Measurements from ENCODE around the gene LYST. TPM values are rescaled to one million over a fixed set of nuclear protein-coding genes. Genes with fewer than 3 reads are reported as not detected.
A peak's percentile ranks its signal among the peaks of the same experiment; 100 is the strongest.
"Not testable (repeated sequence)": the region's sequence is repeated elsewhere in the genome, so short reads cannot be mapped to it uniquely, and the experiment has no call there.

Gene LYST
- total RNA-seq, 1 donor from 2014 or later = 12.2 TPM

- DNase-seq (ENCODE audit: low spot score) (no peak), ATAC-seq (no peak)
Observed at GRCh38 chr1:235776396-235776795, 90.3 kb downstream of the LYST start.

DNA sequence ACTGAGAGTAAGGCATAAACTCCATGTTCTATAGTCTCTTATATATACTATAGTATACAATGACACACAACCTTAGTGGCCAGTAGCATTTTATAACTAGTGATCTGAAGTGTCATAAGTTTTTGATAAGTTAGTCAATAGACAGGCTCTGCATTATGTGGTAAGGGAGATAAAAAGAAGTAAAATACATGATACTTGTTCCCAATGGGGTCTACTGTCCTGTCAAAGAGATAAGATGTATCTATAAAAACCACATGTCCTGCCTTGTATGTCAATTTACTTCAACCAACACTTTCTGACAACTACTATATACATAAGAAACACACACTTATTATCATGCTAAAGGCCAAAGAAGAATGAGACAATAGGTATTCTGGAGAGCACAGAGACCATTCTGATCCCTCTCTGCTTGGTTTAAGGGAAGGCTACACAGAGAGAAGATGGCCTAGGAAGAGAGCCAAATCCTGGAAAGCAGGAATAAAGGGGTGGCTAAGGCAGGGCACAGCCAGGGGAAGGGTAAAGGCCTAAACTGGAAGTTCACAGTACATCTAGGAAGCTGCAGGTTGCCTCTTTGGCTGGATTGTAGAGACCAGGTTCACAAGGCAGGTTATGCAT is 91.4 kb downstream of the LYST start:
- DNase-seq (ENCODE audit: low spot score) (no peak), ATAC-seq (no peak)

DNA sequence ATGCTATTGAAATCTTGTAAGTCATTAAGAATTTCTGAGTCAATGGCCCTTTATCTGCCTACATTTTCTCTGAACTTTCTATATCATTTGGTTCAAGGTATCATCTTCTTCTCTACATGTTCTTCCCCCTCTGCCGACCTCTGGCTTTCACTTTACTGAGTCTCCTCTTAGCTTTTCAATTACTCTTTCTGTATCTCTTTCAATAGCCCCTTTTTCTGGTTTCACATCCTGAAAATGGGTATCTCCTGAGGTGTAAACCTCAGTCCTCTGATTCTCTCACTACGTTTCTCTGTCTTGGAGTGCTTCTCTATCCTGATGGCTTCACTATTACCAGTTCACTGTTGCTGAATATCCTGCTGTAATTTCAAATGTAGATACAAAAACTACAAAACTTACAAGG is 98.9 kb downstream of the LYST start:
- ATAC-seq = no peak

GRCh38 chr1:235766794-235767285 is 99.9 kb downstream of the LYST start:
- DNase-seq (ENCODE audit: low spot score) (no peak), ATAC-seq (no peak)

More for the DNA sequence above, 98.9 kb downstream of the LYST start:
- DNase-seq (ENCODE audit: low spot score) = no peak

- ATAC-seq (no peak), DNase-seq (ENCODE audit: low spot score) (no peak)
Observed at GRCh38 chr1:235763962-235764361, 102.7 kb downstream of the LYST start.

DNA sequence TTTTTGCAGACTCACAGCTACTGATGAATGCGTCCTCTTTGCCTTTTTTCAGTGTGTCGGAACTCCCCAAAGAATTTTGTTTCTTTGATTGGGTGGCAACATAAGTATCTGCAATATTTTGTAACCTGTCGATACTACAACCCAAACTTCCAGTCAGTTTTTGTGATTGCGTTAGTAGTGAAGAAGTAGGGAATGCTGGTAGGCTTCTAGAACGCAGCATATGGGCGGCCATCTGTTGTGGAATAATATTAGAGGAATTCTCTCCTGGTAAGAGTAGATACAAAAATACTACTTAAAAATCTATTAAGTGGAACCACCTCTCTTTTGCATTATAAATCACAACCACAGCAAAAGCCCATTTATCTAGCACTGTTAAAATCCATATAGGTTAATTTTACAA is 107.4 kb downstream of the LYST start:
- no peak for ATAC-seq
- DNase-seq (ENCODE audit: low spot score) = no peak

DNA sequence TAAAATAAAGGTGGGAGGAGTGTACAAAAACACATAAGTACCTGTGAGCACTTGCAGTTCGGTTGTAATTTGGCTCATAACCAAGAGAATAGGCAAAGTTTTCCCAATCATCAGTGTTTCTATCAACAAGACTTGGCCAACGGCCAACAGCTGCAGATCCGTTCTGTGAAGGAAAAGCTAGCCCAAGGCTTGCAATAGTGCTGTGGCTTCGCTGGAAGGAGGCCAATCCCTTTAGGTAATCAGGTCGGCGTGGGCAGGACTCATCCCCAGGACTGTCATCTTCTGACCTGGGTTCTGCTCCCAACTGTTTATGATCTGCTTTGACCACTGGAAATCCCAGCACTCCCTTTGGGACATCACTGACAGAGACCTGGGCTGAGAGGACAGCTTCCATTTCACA is 107.8 kb downstream of the LYST start:
- peak; percentile 54 for DNase-seq (ENCODE audit: low spot score)
- peak; percentile 75 for ATAC-seq

DNA sequence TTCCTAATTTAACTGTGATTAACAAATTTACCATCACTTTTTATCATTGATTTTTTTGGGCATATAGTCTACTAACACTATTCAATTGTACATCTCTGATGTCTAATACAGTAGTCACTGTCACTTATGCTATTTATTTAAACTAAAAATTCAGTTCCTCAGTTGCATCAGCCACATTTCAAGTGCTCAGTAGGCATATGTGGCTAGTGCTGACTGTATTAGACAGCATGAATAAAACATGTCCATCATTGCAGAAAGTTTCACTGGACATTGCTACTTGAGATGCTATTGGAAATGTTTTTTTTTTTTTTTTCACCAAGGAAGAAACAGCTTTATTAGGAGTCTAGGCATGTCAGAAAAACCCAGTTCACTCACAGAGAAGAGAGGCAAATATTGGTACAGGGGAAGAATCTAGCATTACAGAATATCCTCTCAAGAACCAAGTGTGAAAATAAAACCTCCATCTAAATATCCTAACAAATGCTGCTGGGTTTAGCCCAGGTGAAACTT is 109.1 kb downstream of the LYST start:
- ATAC-seq = no peak
- no peak for DNase-seq (ENCODE audit: low spot score)

DNA sequence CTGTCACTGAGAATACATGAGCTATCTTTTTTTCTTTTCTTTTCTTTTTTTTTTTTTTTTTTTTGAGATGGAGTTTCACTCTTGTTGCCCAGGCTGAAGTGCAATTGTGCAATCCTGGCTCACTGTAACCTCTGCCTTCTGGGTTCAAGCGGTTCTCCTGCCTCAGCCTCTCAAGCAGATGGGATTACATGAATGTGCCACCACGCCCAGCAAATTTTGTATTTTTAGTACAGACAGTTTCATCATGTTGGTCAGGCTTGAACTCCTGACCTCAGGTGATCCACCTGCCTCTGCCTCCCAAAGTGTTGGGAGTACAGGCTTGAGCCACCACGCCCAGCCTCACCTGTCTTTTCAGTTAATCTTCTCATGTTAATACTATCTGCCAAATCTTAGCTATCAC is 112.5 kb downstream of the LYST start:
- not testable (repeated sequence) for ATAC-seq; DNase-seq (ENCODE audit: low spot score)

DNA sequence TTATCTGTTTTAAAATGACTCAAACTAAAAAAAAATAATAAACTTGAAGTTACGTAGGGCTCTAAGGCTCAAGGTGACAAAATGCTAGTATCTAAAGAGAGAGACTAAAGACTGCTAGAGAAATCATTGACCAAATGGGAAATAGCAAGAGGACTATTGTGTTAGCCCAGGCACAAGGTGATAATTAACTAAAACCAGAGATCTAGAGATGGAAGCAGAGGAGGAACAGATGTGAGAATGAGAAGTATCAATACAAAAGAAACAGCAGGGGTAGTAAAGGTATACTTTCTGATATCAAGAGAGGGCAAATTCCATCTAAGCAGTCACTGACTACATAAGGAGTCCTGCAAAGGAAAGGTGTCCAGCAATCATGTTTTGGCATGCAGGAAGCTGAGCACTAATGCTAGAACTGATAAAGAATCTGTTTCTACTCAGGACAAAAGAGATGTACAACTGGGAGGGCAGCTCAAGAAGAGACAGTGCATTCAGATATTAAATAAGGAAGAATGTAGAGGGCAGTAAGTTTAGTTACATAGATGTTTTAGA is 116.9 kb downstream of the LYST start:
- ATAC-seq = no peak
- no peak for DNase-seq (ENCODE audit: low spot score)

DNA sequence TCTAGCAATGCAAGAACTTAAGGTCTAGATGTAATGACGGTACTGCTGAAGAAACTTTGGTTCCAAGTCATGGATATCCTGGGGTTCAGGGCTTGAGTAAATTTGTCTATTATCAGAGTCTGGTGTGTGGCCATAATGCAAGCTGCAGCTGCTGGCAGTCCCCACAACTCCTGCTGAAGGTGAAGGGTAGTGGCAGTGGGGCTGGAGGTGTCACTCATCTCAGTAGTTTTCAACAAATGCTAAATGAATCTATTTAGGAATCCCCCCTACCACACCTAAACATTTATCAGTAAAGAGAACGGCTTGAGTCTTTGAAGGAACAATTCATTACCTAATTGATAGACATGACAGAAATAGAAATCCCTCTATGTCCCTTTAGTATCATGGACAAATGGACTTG is 118.0 kb downstream of the LYST start:
- ATAC-seq = no peak
- DNase-seq (ENCODE audit: low spot score) = no peak

DNA sequence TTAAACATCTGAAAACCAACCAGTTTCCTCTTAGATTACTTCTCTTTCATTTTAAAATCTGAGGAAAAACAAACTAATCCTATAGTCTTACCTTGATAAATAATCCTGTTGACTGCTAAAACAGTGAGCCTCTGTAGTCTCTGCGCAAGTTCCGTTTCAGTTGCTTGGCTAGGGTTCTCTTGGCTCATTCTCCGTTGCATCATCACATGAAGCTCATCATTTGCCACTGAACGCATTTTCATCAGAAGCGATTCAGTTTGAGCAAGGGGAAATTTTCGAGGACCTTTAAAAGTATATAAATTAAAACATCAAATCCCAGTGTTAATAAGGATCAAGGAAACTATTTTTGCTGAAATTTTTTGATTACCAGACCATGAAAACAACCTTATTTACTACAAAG is 120.5 kb downstream of the LYST start:
- DNase-seq (ENCODE audit: low spot score) (no peak), ATAC-seq (no peak)

DNA sequence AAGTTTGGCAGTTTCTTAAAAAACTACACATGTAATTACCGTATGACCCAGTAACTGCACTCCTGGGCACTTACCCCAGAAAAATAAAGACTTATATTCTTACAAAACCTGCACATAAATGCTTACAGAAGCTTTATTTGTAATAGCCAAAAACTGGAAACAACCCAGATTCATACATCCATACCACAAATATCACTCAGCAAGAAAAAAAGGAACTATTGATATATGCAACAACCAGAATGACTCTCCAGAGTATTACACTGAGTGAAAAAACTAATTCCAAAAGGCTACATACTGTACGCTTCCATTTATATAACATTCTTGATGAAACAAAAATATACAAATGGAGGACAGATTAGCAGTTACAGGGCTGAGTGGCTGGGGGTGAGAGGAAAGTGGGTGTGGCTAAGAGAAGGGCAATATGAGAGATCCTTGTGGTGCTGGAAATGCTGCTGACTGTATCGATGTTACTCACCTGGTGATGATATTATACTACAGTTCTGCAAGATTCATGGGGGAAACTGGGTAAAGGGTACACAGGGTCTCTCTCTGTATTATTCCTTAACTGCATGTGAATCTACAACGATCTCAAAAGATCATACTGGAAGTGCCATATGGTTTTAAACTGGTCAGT is 121.1 kb downstream of the LYST start:
- ATAC-seq (no peak), DNase-seq (ENCODE audit: low spot score) (no peak)

DNA sequence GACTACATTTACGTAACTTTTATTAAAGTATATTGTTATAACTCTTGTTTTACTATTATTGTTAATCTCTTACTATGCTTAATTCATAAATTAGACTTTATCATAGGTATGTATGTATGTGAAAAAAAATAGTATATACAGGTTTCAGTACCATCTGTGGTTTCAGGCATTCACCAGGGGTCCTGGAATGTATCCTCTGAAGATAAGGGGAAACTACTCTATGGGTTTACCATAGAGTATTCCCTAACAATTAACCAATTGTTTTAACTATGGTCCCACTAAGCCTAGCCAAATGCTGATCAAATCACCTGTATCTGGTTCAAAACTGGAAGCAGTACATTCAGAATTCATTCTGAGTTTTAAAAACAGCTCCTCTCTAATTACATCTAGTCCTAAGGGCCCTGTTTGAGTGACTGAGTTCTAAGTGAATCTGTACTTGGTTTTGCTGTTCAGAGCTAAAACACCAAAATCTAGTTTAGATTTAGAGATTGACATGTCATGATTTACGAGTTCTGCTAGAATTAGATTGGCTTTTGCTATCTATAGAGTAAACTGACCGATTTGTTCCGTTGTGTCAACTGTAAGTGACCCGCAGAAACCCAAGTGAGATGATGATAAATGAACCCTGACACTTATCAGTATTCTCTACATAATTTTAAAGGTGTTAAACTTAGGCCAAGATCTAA is 123.6 kb downstream of the LYST start:
- ATAC-seq = no peak
- no peak for DNase-seq (ENCODE audit: low spot score)

DNA sequence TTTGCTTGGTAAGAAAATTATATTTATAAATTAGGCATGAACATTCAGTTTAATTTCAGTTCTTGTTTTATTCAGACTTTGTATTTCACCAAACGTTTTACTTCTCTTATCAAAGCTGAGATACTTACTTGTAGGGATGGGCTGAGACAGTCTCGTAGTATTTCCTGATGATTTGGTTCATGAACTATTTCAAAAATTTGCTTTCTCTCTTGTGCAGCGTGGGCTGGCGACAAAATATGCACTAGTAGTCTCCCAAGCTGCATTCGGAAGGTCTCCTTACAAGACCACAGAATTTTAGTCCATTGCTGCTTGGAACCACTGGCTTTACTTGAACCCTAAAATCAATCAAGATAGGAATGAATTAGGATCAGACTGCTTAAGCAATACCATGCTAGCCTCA is 125.4 kb downstream of the LYST start:
- no peak for ATAC-seq
- no peak for DNase-seq (ENCODE audit: low spot score)

GRCh38 chr1:235739631-235740030 is 127.1 kb downstream of the LYST start:
- peak; percentile 35 for ATAC-seq
- no peak for DNase-seq (ENCODE audit: low spot score)

GRCh38 chr1:235739124-235739523 is 127.6 kb downstream of the LYST start:
- no peak for DNase-seq (ENCODE audit: low spot score)
- ATAC-seq = peak; percentile 79

DNA sequence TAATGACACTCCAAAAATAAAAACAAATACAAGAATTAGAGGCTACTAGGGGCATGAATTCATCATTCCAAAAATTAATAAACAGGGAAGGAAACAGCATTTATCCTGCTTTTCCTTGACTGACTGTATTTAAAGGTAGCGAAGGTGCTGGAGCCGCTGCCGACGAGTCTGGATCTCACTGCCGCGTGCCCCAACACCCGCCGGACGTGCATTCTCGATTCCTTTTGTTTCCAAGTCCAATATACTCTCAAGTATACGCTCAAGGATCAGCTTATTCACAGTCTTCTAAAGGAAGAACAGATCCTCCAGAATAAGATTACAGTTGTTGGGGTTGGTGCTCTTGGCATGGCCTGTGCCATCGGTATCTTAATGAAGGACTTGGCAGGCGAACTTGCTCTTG is 129.0 kb downstream of the LYST start:
- ATAC-seq (no peak), DNase-seq (ENCODE audit: low spot score) (no peak)

DNA sequence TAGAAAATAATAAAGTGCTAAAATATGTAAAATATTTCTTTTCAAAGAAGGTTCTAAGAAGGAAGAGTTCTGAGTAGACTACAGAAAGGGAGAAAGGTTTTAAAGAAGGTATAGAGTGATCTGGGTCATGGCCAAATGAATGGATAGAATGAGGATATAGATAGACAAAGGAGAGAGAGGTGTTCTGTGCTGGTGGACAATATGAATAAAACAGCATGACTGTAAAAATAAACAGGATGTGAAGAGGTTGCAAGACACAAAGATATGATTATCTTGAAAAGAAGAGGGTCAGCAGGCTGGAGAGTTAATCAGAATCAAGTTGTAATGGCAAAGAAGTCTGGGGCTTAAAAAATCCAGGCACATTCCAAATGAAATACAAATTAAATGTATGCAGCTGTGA is 130.4 kb downstream of the LYST start:
- DNase-seq (ENCODE audit: low spot score) = no peak
- ATAC-seq = no peak

- ATAC-seq (no peak), DNase-seq (ENCODE audit: low spot score) (no peak)
Observed at GRCh38 chr1:235735621-235736020, 131.1 kb downstream of the LYST start.

DNA sequence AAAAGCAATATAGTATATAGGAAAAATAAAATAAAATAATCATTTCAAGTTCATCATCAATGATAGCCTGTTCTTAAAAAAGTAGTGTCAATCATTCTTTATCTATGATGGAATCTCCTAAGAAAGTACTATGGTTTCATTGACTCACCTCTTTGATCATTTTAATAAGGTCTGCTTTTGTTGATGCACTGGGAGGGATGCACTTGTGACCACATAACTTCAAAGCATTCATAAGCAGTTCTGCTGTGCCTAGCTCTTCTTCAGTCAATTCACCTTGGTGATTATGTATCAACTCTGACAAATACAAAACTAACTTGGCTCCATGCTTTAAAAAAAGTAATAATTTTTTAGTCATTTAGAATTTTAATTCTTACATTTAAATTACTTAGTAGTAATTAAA is 132.4 kb downstream of the LYST start:
- ATAC-seq (no peak), DNase-seq (ENCODE audit: low spot score) (no peak)

- ATAC-seq = no peak
Observed at GRCh38 chr1:235730007-235730406, 136.7 kb downstream of the LYST start.

More at GRCh38 chr1:235730007-235730406, 136.7 kb downstream of the LYST start:
- DNase-seq (ENCODE audit: low spot score) = no peak

Data from left lobe of liver (tissue), 2 donors.